ENCODE measurements around the gene EFHC1.

DNA sequence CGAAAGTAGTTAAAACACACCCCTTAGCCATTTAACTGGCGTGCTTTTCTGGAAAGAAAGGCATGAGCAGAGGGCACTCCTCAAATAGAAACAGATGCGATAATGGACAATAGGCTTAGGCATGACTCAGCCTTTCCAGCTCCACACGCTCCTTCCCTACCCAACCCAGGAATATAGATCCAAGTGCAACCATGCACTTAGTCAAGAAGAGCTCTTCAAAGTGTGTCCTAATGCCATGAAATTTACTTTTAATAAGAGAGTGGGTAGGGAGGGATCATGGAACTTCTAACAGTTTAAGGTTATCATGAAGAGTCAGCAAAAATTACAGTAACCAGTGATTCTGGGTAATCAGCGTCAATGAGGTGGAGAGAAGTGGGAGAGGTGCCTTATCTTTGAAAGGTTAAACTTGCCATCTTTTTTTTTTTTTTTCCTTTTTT lies 2.4 kb upstream of the EFHC1 start:
- TF ChIP-seq EZH2 (IDR thresholded peaks at IDR 0.05; ENCODE audit: low read depth, unreplicated experiment): no peak
- TF ChIP-seq, protein P1, sequence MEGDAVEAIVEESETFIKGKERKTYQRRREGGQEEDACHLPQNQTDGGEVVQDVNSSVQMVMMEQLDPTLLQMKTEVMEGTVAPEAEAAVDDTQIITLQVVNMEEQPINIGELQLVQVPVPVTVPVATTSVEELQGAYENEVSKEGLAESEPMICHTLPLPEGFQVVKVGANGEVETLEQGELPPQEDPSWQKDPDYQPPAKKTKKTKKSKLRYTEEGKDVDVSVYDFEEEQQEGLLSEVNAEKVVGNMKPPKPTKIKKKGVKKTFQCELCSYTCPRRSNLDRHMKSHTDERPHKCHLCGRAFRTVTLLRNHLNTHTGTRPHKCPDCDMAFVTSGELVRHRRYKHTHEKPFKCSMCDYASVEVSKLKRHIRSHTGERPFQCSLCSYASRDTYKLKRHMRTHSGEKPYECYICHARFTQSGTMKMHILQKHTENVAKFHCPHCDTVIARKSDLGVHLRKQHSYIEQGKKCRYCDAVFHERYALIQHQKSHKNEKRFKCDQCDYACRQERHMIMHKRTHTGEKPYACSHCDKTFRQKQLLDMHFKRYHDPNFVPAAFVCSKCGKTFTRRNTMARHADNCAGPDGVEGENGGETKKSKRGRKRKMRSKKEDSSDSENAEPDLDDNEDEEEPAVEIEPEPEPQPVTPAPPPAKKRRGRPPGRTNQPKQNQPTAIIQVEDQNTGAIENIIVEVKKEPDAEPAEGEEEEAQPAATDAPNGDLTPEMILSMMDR (conservative IDR thresholded peaks at IDR 0.05; ENCODE audit: low read depth in 2 of 2): no peak
- no peak for TF ChIP-seq POLR2AphosphoS5 (IDR thresholded peaks at IDR 0.05; ENCODE audit: low read depth)
- TF ChIP-seq CREB1 (CRISPR knock-in tag; IDR thresholded peaks at IDR 0.05; ENCODE audit: low read depth): no peak
- no peak for TF ChIP-seq STAT1 (IDR thresholded peaks at IDR 0.05; ENCODE audit: unreplicated experiment)
- TF ChIP-seq EZH2phosphoT487 (IDR thresholded peaks at IDR 0.05; ENCODE audit: unreplicated experiment): no peak
- TF ChIP-seq, protein P2, sequence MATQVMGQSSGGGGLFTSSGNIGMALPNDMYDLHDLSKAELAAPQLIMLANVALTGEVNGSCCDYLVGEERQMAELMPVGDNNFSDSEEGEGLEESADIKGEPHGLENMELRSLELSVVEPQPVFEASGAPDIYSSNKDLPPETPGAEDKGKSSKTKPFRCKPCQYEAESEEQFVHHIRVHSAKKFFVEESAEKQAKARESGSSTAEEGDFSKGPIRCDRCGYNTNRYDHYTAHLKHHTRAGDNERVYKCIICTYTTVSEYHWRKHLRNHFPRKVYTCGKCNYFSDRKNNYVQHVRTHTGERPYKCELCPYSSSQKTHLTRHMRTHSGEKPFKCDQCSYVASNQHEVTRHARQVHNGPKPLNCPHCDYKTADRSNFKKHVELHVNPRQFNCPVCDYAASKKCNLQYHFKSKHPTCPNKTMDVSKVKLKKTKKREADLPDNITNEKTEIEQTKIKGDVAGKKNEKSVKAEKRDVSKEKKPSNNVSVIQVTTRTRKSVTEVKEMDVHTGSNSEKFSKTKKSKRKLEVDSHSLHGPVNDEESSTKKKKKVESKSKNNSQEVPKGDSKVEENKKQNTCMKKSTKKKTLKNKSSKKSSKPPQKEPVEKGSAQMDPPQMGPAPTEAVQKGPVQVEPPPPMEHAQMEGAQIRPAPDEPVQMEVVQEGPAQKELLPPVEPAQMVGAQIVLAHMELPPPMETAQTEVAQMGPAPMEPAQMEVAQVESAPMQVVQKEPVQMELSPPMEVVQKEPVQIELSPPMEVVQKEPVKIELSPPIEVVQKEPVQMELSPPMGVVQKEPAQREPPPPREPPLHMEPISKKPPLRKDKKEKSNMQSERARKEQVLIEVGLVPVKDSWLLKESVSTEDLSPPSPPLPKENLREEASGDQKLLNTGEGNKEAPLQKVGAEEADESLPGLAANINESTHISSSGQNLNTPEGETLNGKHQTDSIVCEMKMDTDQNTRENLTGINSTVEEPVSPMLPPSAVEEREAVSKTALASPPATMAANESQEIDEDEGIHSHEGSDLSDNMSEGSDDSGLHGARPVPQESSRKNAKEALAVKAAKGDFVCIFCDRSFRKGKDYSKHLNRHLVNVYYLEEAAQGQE (IDR thresholded peaks at IDR 0.05; ENCODE audit: unreplicated experiment): no peak
- TF ChIP-seq NANOG (IDR thresholded peaks at IDR 0.05; ENCODE audit: borderline replicate concordance): no peak
- TF ChIP-seq ZNF114 (CRISPR knock-in tag; IDR thresholded peaks at IDR 0.05): no peak

Measured in GM23338 (cell line).